Measurements from ENCODE around the gene AUTS2.

The AUTS2 gene

GRCh38 chr7:70710011-70710480, 1111.8 kb downstream of the AUTS2 start:
- TF ChIP-seq TAF1 (IDR thresholded peaks at IDR 0.05; ENCODE audit: low read depth, low read length): no peak
- TF ChIP-seq POLR2AphosphoS5 (IDR thresholded peaks at IDR 0.05; ENCODE audit: low read depth, low read length): no peak
- no peak for TF ChIP-seq POLR2A (IDR thresholded peaks at IDR 0.05; ENCODE audit: low read depth, low read length)
- FAIRE-seq (no peak), DNase-seq (ENCODE audit: insufficient read length, low spot score) (no peak)

DNA sequence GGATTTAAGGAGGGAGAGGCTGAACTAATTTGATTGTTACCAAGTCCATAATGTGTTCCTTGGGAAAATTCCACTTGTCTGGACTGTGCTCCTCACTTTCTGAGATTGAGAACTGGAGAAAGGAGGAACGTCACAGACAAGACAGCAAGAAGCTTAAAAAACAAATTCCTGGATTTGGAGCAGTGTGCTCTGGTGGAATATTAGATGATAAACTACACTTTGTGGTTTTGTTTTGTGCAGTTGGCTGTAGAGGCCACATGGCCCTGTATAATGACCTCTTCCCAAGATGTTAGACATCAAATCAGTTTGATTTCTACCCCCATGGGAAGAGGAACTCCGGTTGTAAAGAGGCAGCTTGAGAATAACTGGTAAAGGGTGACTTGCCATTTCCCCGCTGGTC, 1112.4 kb downstream of the AUTS2 start:
- DNase-seq (ENCODE audit: insufficient read length, low spot score) (no peak), FAIRE-seq (no peak)
- no peak for TF ChIP-seq SPI1 (IDR thresholded peaks at IDR 0.05; ENCODE audit: low read depth, low read length)
- no peak for TF ChIP-seq PAX5 (IDR thresholded peaks at IDR 0.05; ENCODE audit: insufficient read depth, low read length, severe bottlenecking)
- no peak for TF ChIP-seq POU2F2 (IDR thresholded peaks at IDR 0.05; ENCODE audit: low read depth, low read length)
- no peak for TF ChIP-seq TAF1 (IDR thresholded peaks at IDR 0.05; ENCODE audit: low read depth, low read length)
- no peak for TF ChIP-seq POLR2A (IDR thresholded peaks at IDR 0.05; ENCODE audit: low read depth, low read length)
- TF ChIP-seq POLR2AphosphoS5 (IDR thresholded peaks at IDR 0.05; ENCODE audit: low read depth, low read length): no peak

DNA sequence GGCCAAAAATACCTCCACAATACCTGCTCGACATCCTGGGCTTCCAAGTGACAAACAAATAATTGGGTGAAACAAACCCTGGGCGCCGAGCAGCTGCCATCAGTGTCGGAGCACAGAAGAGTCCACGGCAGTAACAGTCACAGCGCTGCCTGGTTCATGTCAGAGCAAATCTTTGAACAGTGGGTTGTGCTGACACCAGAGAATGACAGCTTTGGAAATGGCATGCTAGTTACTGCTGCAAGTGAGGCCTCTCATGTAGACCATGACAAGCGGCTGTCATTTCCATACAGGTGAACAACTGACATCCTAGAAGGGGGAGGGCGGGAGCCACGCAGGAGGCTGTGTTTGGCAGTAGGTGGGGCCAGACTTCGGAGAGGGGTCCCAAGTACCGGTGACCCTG, 1113.2 kb downstream of the AUTS2 start:
- FAIRE-seq (no peak), DNase-seq (ENCODE audit: insufficient read length, low spot score) (no peak)
- TF ChIP-seq TAF1 (IDR thresholded peaks at IDR 0.05; ENCODE audit: low read depth, low read length) (no peak), POLR2A (IDR thresholded peaks at IDR 0.05; ENCODE audit: low read depth, low read length) (no peak), SPI1 (IDR thresholded peaks at IDR 0.05; ENCODE audit: low read depth, low read length) (no peak), PAX5 (IDR thresholded peaks at IDR 0.05; ENCODE audit: insufficient read depth, low read length, severe bottlenecking) (no peak), POU2F2 (IDR thresholded peaks at IDR 0.05; ENCODE audit: low read depth, low read length) (no peak), POLR2AphosphoS5 (IDR thresholded peaks at IDR 0.05; ENCODE audit: low read depth, low read length) (no peak)

- FAIRE-seq: no peak
- DNase-seq (ENCODE audit: insufficient read length, low spot score): no peak
- TF ChIP-seq SPI1 (IDR thresholded peaks at IDR 0.05; ENCODE audit: low read depth, low read length) (no peak), POLR2A (IDR thresholded peaks at IDR 0.05; ENCODE audit: low read depth, low read length) (no peak), POLR2AphosphoS5 (IDR thresholded peaks at IDR 0.05; ENCODE audit: low read depth, low read length) (no peak), PAX5 (IDR thresholded peaks at IDR 0.05; ENCODE audit: insufficient read depth, low read length, severe bottlenecking) (no peak), POU2F2 (IDR thresholded peaks at IDR 0.05; ENCODE audit: low read depth, low read length) (no peak), TAF1 (IDR thresholded peaks at IDR 0.05; ENCODE audit: low read depth, low read length) (no peak)
These were observed 1114.7 kb downstream of the AUTS2 start for GRCh38 chr7:70712942-70713341.

- TF ChIP-seq POLR2A (IDR thresholded peaks at IDR 0.05; ENCODE audit: low read depth, low read length) (no peak), TAF1 (IDR thresholded peaks at IDR 0.05; ENCODE audit: low read depth, low read length) (no peak), POLR2AphosphoS5 (IDR thresholded peaks at IDR 0.05; ENCODE audit: low read depth, low read length) (no peak), PAX5 (IDR thresholded peaks at IDR 0.05; ENCODE audit: insufficient read depth, low read length, severe bottlenecking) (no peak), POU2F2 (IDR thresholded peaks at IDR 0.05; ENCODE audit: low read depth, low read length) (no peak), SPI1 (IDR thresholded peaks at IDR 0.05; ENCODE audit: low read depth, low read length) (no peak)
- FAIRE-seq: no peak
These were observed 1116.3 kb downstream of the AUTS2 start for GRCh38 chr7:70714506-70715038.

GRCh38 chr7:70717553-70718329, 1119.5 kb downstream of the AUTS2 start:
- TF ChIP-seq POLR2AphosphoS5 (IDR thresholded peaks at IDR 0.05; ENCODE audit: low read depth, low read length) (no peak), POLR2A (IDR thresholded peaks at IDR 0.05; ENCODE audit: low read depth, low read length) (no peak), TAF1 (IDR thresholded peaks at IDR 0.05; ENCODE audit: low read depth, low read length) (no peak), POU2F2 (IDR thresholded peaks at IDR 0.05; ENCODE audit: low read depth, low read length) (no peak), SPI1 (IDR thresholded peaks at IDR 0.05; ENCODE audit: low read depth, low read length) (no peak), PAX5 (IDR thresholded peaks at IDR 0.05; ENCODE audit: insufficient read depth, low read length, severe bottlenecking) (no peak)
- DNase-seq (ENCODE audit: insufficient read length, low spot score): no peak
- peak; percentile 71 for FAIRE-seq

More at GRCh38 chr7:70714506-70715038, 1116.3 kb downstream of the AUTS2 start:
- DNase-seq (ENCODE audit: insufficient read length, low spot score): no peak

- DNase-seq (ENCODE audit: insufficient read length, low spot score) (no peak), FAIRE-seq (peak; percentile 38)
- TF ChIP-seq PAX5 (IDR thresholded peaks at IDR 0.05; ENCODE audit: insufficient read depth, low read length, severe bottlenecking) (no peak), POLR2A (IDR thresholded peaks at IDR 0.05; ENCODE audit: low read depth, low read length) (no peak), SPI1 (IDR thresholded peaks at IDR 0.05; ENCODE audit: low read depth, low read length) (no peak), POU2F2 (IDR thresholded peaks at IDR 0.05; ENCODE audit: low read depth, low read length) (no peak), TAF1 (IDR thresholded peaks at IDR 0.05; ENCODE audit: low read depth, low read length) (no peak), POLR2AphosphoS5 (IDR thresholded peaks at IDR 0.05; ENCODE audit: low read depth, low read length) (no peak)
These were observed 1120.8 kb downstream of the AUTS2 start for GRCh38 chr7:70719125-70719524.

GRCh38 chr7:70720191-70720873, 1122.1 kb downstream of the AUTS2 start:
- no peak for FAIRE-seq
- TF ChIP-seq TAF1 (IDR thresholded peaks at IDR 0.05; ENCODE audit: low read depth, low read length) (no peak), POLR2A (IDR thresholded peaks at IDR 0.05; ENCODE audit: low read depth, low read length) (no peak), SPI1 (IDR thresholded peaks at IDR 0.05; ENCODE audit: low read depth, low read length) (peak; percentile 56; the same call in 1 of the 2 replicates)
- DNase-seq (ENCODE audit: insufficient read length, low spot score): no peak

DNA sequence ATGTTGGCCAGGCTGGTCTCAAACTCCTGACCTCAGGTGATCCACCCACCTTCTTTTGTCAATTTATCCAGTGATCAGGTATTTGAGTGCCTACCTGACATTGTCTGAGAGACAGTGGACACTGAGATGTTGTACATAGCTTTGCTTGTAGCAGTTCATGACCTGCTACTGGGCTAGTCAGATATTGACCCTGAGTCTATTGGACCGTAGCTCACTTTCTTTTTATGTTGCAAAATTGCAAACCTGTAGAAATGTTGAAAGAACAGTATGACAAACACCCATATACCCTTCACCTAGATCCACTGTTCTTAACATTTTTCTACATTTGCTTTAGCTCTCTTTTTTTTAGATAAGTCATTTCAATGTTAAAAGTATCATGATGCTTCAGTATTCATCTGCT, 1123.2 kb downstream of the AUTS2 start:
- TF ChIP-seq POU2F2 (IDR thresholded peaks at IDR 0.05; ENCODE audit: low read depth, low read length) (no peak), POLR2AphosphoS5 (IDR thresholded peaks at IDR 0.05; ENCODE audit: low read depth, low read length) (no peak), TAF1 (IDR thresholded peaks at IDR 0.05; ENCODE audit: low read depth, low read length) (no peak), PAX5 (IDR thresholded peaks at IDR 0.05; ENCODE audit: insufficient read depth, low read length, severe bottlenecking) (no peak), POLR2A (IDR thresholded peaks at IDR 0.05; ENCODE audit: low read depth, low read length) (no peak), SPI1 (IDR thresholded peaks at IDR 0.05; ENCODE audit: low read depth, low read length) (no peak)
- no peak for FAIRE-seq
- DNase-seq (ENCODE audit: insufficient read length, low spot score): no peak

All from GM12891 (cell line).